COR-L47 (cell line): ENCODE results near the gene CHN1.

Source experiments
- DNase-seq: peaks from one replicate; lab custom pipeline; 2025; lab: John Stamatoyannopoulos, UW

Gene CHN1

DNA sequence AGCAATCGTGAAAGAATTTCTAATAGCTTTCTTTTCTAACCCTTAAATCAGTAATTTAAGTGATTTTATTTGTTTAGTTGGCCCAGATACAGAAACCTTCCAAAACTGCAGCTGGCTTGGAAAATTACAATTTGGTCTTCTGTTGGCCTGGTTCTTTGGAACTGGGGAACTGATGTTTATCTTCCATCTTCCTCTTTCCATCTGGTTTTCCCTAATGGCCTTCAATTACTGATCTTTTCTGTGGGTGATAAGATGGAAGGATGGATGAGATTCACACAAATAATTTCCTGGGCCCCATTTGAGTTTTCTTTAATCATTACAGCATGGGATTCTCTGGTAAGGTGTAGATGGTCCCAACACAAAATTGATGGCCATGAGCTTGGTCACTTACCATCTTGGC lies 134.4 kb downstream of the CHN1 start:
- no peak for DNase-seq

- peak; percentile 17 for DNase-seq
Observed at GRCh38 chr2:174868878-174869277, 136.3 kb downstream of the CHN1 start.

DNA sequence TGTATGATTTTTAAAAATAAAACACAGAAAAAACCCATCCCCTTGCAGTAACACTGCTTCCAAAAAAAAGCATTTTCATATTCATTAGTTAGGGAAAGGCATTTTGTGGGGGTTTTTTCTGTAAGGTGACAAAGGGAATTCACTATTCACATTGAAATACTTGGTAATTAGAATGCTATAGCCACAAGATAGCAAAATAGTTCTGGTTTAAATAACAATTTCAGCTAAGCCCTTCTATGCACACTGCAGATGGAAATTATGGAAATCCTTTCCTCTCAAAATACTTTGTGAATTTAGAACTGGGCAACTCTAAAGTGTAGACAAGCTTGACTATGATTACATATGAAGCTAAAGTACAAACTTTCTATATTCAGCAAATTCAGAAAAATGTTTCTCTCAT lies 138.8 kb downstream of the CHN1 start:
- DNase-seq = no peak

GRCh38 chr2:174863183-174863582 lies 142.0 kb downstream of the CHN1 start:
- no peak for DNase-seq

GRCh38 chr2:174859563-174860169 lies 145.5 kb downstream of the CHN1 start:
- DNase-seq = no peak

DNA sequence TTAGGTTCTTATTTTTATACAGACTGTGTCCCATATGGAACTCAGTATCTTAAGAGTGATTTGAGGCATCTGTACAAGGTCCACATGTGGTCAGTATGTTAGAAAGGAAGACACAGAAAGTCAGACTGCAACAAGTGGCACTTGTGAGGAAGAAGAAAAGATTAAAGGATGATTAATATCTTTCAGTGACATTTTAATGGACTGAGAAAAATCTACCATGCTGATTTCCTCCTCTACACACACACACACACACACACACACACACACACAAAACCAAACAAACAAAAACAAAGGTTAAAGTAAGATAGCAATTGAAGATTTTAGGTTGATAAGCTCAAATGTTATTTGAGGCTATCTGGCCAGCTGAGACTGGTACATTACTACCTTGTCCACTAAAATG lies 146.4 kb downstream of the CHN1 start:
- DNase-seq = no peak

DNA sequence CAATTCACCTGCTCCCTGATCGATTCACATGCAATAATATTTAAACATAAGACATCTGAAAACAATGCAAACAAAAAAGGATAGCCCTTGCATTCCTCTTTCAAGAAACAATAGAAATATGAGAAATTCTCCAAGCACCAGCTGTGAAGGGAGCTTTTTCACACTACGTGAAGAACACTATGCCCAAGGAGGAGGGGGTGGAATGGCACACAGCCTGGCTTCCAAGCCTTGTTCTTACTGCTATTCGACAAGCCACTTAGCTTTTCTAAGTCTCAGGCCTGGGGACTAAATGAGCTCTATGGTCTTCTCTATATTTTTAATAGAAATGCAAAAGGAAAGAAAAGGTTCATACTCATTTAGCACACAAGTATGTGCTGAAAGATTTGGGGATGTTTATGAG lies 148.7 kb downstream of the CHN1 start:
- DNase-seq = no peak

DNA sequence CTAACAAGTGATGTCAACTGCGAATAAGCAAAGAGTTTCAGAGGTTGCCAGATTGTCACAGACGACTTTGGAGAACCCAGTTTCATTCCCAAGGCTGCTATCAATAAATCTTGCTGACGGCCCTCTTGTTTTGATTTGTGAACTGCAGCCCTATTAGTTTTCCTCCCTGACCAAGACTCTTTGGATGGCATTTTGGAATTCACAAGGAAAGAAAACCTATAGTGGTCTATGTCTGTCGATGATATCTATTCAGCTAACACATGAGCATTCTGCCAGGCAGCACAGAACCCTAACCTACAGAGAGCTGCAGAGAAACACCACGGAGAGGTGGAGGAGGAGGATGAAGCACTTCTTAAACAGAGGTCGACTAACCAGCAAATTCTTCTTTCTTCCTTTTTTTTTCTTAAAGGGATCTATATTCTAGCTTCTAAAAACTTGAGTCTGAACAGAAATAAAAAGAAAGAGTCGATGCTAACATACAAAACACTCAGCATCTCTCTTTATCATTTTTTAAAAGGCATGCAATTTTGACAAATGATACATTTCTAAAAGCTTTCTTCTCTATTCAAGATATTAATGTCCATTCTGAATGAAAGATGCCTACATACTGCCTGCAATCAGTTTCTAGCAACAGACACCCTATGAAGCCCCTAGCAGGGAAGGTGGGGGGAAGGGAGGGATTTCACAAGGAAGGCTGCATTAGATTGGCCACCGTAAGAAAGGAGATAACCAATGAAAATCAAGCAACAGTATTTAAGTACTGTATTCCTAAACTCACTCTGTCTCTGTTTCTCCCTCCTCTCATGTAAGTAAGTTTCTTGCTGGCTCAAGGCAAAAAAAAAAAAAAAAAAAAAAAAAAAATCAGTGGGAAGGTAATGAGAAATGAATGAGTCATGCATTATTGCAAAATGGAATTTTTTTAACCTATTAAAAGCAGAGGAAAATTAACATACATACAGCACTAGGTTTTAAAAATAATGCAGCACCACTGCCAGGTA lies 157.9 kb downstream of the CHN1 start:
- no peak for DNase-seq

DNA sequence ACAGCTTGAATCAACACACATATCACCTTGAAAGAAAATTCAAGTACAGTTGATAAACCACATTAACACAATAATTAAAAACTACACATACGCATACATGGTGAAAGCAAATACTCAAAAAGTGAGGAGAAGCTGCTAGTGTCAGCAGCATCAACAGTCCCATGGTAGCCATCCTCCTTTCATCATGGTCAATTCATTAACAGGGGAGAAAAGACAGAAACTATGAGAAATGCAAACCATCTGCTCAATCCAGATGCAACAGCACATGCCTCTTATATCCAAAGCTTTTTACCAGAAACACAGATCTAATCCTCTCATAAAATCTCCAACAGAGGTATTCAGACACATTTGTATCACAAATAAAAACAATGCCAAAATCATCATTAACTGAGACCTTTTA lies 159.0 kb downstream of the CHN1 start:
- DNase-seq = no peak

GRCh38 chr2:174844295-174844708 lies 160.9 kb downstream of the CHN1 start:
- DNase-seq = no peak

DNA sequence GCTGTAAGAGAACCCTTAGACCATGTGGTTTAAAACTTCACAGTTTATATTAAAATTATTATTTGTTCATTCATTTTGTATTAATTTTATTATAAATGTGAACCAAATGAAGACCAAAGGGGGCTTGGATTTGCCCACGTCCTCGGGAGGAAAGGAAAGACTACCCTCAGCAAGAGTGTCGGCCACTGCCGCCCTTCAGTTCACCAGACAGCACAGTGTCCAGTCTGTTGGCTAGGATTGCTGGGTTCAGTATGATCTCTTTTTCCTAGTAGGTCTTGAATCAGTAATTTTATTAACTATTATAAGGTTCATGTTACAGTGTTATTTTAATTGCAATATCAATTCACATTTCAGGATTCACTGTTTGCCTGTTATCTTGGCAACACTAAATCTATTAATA lies 162.7 kb downstream of the CHN1 start:
- no peak for DNase-seq

DNA sequence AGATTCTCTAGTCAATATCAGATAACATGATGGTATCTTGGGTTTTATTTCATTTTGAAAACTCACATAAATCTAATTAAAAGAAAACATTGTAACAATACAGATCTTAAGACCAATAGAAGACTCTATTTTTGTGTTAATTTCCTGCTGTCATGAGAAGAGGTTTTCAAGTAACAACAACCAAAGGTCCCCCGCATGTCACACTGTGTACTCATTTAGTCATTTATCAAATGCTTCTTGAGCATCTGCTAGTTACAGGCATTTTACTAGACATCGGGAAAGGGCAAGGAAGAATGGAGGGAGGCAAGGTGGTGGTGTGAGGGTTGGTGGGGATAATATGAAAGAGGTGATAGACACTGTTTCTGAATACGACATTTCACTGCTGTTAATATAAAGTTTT lies 163.2 kb downstream of the CHN1 start:
- no peak for DNase-seq

- DNase-seq = no peak
Observed at GRCh38 chr2:174841350-174841749, 163.8 kb downstream of the CHN1 start.

GRCh38 chr2:174840436-174840835 lies 164.7 kb downstream of the CHN1 start:
- DNase-seq = no peak

DNA sequence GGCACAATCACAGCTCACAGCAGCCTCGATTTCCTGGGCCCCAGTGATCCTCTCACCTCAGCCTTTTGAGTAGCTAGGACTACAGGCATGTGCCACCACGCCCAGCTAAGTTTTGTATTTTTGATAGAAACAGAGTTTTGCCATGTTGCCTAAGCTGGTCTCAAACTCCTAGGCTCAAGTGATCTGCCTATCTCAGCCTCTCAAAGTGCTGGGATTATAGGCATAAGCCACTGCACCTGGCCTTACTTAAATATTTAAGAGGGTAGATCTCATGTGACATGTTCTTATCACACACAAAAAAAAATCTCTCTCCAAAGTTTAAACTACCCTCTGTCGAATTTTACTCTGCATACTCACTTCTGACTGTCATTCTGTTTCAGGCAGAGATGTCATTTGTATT lies 165.5 kb downstream of the CHN1 start:
- no peak for DNase-seq

DNA sequence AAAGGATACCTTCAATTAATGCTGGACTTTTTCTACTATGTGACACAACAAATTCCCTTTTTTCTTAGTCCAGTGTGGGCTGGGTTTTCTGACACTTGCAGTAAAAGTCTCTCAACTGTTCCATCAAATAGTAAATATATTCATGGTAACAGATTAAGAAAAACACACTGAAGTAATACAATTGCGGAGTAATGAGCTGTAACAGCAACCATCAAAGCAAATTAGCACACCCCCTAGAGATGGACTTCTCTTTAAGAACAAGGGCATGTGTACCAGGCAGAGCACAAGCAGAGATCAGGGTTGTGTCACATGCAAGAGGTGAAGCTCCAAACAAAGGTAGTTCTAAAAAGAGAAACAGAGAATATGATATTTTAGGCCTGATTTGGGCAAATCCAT lies 168.2 kb downstream of the CHN1 start:
- no peak for DNase-seq

DNA sequence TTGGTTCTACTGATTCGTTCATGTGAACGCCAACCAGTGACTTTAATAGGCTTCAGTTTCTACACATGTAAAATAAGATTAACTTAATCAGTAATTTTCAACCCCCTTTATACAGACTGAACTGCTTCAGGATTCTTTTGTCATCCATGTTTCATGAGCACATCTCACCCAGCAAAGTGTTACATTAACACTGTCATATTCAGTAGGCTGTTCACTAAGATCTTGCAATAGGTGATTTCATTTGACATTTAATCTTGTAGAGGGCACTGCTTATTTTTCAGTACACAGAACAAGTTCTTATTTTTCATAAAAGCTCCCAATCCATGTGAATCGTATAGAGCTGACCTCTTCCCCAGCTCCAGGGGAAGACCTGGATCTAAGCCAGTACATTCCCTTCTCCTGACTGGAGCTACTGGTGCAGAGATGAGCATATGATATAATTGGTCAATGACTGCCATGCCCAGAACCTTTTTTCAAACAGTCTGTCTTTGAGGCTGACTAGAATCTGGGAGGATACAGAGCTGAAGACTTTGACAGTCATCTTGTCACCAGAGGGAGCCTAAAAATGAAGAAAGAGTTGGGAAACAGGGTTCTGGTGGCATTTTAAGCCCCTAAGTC lies 168.7 kb downstream of the CHN1 start:
- no peak for DNase-seq

DNA sequence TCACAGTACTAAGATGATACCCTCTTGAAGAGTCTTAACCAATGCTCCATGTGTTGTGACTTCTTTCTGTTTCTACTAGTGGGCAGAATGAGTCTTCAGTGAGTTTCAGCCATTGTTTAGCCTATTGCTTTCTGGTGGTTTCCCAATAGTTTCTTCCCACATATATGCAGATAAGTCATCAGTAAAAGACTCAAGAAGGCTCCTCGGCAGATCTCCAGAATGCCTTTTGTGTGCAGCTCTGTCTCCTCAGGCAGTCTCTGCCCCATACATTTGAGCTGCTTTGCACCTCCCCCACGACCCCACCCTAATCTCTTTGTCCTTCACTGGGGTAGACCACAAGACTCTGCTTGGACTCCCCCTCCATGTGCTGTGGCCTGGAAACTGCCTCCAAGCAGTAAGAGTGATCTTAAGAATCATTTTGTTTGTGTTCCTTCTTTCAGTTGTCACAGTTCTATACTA lies 169.4 kb downstream of the CHN1 start:
- no peak for DNase-seq

DNA sequence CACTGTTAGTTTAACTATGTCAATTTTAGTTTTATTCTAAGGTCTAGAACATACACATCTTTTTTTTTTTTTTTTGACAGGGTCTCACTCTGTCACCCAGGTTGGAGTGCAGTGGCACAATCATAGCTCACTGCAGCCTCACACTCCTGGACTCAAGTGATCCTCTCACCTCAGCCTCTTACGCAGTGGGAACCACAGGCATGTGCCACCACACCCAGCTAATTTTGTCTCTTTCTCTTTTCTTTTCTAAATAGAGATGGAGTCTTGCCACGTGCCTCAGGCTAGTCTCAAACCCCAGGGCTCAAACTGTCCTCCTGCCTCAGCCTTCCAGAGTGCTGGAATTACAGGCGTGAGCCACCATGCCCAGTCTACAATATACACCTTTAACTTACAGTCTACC lies 171.4 kb downstream of the CHN1 start:
- DNase-seq = no peak

DNA sequence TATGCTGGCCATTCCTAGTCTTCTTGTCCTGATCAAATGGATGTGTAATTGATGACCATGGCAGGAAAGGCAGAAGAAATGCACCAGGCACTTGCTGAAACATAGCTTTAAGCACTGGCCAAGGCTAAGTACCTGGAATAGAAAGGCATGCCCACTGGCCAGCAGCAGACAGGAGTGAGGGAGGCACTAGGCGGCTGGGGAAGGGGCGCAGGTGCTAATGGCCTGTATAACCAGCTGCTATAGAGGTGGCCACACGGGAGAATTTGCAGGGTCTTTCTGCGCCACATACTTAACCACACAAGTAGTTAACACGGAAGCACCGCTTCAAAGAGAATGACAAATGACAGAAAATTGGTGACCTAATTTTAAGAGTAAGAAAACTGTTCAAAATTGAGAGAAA lies 174.6 kb downstream of the CHN1 start:
- no peak for DNase-seq

DNA sequence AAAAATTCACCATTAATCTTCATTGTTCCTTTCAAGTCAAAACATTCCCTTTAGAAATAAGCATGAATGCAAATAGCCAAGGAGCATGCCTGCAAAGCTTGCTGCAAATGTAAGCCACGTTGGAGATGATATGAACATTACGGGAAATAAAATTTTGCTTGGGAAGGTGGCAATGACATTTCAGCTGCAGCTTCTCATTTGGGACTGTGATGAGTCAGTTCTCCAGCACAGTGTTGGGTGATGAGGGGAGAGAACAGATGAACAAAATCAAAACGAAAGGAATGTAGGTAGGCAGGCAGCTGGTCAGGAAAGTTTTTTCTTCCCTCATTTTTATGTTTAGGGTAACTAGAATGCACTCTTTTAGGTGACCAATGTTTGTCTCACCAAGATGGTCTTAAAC lies 175.6 kb downstream of the CHN1 start:
- DNase-seq = no peak

GRCh38 chr2:174827371-174828369 lies 177.5 kb downstream of the CHN1 start:
- no peak for DNase-seq
